Measurements from ENCODE around the gene ZNF536.

DNA sequence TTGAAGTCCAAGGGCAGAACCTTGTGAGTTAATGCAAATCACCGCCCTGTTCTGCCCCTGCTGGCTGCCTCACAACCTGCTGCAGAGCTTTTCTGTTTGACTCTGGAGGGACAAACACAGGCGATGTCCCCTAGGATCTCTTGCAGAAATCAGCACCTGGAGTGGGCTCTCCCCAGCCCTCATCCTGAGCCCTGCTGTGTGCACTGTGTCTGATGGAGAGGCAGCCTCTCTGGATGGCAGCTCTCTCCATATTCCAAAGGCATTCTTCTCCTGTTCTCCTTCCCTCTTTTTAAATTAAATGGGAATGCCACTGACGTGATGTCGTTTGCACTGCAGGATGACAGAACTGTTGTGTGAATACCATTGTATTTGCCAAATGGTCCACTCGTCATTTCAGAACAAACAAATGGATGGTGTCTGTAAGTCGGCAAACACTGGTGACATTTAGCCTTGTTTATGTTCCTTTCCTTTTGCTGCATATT lies 184.1 kb downstream of the ZNF536 start:
- TF ChIP-seq, protein P1, sequence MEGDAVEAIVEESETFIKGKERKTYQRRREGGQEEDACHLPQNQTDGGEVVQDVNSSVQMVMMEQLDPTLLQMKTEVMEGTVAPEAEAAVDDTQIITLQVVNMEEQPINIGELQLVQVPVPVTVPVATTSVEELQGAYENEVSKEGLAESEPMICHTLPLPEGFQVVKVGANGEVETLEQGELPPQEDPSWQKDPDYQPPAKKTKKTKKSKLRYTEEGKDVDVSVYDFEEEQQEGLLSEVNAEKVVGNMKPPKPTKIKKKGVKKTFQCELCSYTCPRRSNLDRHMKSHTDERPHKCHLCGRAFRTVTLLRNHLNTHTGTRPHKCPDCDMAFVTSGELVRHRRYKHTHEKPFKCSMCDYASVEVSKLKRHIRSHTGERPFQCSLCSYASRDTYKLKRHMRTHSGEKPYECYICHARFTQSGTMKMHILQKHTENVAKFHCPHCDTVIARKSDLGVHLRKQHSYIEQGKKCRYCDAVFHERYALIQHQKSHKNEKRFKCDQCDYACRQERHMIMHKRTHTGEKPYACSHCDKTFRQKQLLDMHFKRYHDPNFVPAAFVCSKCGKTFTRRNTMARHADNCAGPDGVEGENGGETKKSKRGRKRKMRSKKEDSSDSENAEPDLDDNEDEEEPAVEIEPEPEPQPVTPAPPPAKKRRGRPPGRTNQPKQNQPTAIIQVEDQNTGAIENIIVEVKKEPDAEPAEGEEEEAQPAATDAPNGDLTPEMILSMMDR (IDR thresholded peaks at IDR 0.05): no peak
- TF ChIP-seq, protein P2, sequence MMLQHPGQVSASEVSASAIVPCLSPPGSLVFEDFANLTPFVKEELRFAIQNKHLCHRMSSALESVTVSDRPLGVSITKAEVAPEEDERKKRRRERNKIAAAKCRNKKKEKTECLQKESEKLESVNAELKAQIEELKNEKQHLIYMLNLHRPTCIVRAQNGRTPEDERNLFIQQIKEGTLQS (CRISPR knock-in tag; conservative IDR thresholded peaks at IDR 0.05): no peak
- TF ChIP-seq, protein P3, sequence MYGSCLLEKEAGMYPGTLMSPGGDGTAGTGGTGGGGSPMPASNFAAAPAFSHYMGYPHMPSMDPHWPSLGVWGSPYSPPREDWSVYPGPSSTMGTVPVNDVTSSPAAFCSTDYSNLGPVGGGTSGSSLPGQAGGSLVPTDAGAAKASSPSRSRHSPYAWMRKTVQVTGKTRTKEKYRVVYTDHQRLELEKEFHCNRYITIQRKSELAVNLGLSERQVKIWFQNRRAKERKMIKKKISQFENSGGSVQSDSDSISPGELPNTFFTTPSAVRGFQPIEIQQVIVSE (CRISPR knock-in tag; IDR thresholded peaks at IDR 0.05; ENCODE audit: borderline replicate concordance): no peak
- TF ChIP-seq ELF4 (CRISPR knock-in tag; IDR thresholded peaks at IDR 0.05; ENCODE audit: low read depth) (no peak), KAT7 (CRISPR knock-in tag; IDR thresholded peaks at IDR 0.05; ENCODE audit: borderline replicate concordance) (no peak), ZNF121 (CRISPR knock-in tag; IDR thresholded peaks at IDR 0.05) (no peak)
- TF ChIP-seq, protein P4, sequence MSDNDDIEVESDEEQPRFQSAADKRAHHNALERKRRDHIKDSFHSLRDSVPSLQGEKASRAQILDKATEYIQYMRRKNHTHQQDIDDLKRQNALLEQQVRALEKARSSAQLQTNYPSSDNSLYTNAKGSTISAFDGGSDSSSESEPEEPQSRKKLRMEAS (CRISPR knock-in tag; IDR thresholded peaks at IDR 0.05): no peak
- TF ChIP-seq, protein P5, sequence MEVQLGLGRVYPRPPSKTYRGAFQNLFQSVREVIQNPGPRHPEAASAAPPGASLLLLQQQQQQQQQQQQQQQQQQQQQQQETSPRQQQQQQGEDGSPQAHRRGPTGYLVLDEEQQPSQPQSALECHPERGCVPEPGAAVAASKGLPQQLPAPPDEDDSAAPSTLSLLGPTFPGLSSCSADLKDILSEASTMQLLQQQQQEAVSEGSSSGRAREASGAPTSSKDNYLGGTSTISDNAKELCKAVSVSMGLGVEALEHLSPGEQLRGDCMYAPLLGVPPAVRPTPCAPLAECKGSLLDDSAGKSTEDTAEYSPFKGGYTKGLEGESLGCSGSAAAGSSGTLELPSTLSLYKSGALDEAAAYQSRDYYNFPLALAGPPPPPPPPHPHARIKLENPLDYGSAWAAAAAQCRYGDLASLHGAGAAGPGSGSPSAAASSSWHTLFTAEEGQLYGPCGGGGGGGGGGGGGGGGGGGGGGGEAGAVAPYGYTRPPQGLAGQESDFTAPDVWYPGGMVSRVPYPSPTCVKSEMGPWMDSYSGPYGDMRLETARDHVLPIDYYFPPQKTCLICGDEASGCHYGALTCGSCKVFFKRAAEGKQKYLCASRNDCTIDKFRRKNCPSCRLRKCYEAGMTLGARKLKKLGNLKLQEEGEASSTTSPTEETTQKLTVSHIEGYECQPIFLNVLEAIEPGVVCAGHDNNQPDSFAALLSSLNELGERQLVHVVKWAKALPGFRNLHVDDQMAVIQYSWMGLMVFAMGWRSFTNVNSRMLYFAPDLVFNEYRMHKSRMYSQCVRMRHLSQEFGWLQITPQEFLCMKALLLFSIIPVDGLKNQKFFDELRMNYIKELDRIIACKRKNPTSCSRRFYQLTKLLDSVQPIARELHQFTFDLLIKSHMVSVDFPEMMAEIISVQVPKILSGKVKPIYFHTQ (CRISPR knock-in tag; IDR thresholded peaks at IDR 0.05): no peak
